Activated CD8-positive, alpha-beta memory T cell treated with anti-CD3 and anti-CD28 coated beads for 24 hours (primary cell): ENCODE measurements around the gene CTAG2.
"Not testable (repeated sequence)": the region's sequence is repeated elsewhere in the genome, so short reads cannot be mapped to it uniquely, and the experiment has no call there.

Source experiments
- DNase-seq: peaks from one replicate; pipeline ENCODE4 v3.0.0-alpha.2; 2020

Gene CTAG2

GRCh38 chrX:154653413-154653812 lies at the start of gene CTAG2:
CTAG2 (minus strand) TSS chrX:154653579; CDS start chrX:154653515, 64 bp downstream.
- DNase-seq, result not testable (repeated sequence)

DNA sequence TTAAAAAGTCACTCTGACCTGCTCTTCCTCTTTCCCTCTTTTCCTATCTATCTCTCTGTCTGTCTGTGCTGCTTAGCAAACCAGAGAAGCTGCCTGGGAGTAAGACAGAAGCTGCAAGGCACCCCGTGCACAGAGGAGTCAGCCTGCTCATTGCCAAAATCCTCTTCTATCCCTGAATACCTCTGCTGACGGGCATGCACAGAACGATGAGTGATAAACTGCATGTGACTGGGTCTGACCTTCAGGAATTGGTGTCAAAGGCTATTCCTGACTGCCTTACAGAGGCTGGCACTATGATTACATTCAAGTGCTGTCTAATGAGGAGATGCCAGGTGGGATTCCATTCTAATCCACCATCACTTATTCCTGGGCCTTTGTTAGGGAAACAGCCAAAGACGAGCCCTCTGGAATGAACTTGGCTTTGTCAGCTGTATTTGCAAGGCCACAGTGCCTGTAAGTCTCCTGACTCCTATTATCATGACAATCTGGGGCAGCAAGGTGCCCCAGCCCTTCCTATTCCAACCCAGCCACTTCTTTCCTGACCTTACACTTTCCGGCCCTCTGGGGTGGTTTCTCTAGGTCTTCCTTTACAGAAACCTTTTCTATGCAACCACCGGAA lies 45.4 kb upstream of the CTAG2 start:
- no peak for DNase-seq

DNA sequence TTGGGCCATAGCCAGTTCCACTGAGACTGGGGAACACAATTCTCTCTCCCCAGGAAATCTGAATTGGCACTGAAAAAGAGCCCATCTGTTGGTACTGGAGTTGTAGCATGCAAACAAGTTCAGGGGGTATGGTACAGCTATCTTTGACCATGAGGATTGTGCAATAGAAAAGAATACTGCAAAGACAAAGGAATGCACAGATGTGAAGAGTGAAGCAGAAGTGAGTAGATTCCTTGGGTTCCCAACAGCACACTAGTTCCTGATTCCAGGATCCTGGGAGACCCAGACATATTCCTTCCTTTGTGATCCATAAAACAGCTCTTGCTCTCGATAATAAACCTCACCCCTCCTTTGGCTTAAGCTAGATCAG lies 43.3 kb upstream of the CTAG2 start:
- no peak for DNase-seq

DNA sequence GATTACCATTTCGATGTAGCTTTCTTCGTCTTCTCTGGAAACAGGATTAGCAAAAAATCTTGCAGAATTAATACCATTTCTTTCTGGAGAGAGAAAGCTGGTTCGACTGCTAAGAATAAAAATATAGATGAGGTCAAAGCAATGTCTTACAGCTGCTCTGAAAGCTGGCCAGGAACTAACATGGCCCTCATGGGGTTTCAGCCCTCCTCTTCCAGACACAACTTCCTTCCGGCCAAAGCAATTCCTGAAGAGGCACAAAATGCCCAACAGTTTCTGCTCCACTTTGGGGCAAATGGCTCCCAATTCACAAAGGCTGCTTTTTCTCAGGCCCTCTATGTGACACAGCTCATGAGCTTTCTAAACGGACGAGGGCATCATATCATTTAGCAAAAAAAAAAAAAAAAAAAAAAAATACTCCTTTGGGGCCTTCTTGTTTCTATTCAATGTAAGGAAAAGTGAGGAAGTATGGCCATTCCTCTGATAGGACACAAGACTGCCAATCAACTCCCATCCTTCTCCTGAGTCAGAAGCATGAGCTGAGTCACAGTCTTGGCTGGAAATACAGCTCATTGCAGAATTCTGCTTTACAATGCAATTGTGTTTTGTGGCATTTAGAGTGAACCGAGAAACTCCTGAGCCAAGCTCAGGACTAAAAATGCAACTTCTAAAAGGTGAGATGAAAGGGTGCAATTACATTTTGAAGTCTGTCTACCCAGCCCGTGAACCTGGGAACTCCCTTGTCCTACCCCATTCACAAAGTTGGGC lies 42.7 kb upstream of the CTAG2 start:
- no peak for DNase-seq

DNA sequence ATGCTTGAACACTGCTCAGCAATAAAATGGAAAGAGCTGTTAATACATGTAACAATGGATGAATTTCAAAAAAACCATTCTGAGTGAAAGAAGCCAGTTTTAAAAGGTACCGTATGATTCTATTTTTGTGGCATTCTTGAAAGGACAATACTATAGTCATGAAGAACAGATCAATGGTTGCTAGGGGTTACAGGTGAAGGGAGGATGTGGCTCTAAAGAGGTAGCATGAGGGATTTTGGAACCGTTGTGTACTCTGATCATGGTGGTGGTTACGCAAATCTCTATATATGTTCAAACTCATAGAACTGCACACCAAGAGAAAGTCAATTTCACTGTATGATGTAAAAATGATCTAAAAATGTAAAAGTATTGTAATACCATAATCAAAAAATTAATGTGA lies 40.0 kb upstream of the CTAG2 start:
- no peak for DNase-seq

- not testable (repeated sequence) for DNase-seq
Measured at GRCh38 chrX:154690438-154690837, 37.1 kb upstream of the CTAG2 start.

GRCh38 chrX:154672084-154672483 lies 18.7 kb upstream of the CTAG2 start:
- DNase-seq, result not testable (repeated sequence)

DNA sequence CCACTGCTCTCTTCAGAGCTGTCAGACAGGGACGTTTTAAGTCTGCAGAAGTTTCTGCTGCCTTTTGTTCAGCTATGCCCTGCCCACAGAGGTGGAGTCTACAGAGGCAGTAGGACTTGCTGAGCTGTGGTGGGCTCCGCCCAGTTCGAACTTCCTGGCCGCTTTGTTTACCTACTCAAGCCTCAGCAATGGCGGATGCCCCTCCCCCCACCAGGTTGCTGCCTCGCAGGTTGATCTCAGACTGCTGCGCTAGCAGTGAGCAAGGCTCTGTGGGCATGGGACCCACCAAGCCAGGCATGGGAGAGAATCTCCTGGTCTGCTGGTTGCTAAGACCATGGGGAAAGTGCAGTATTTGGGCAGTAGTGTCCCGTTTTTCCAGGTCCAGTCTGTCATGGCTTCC lies 17.5 kb upstream of the CTAG2 start:
- not testable (repeated sequence) for DNase-seq

DNA sequence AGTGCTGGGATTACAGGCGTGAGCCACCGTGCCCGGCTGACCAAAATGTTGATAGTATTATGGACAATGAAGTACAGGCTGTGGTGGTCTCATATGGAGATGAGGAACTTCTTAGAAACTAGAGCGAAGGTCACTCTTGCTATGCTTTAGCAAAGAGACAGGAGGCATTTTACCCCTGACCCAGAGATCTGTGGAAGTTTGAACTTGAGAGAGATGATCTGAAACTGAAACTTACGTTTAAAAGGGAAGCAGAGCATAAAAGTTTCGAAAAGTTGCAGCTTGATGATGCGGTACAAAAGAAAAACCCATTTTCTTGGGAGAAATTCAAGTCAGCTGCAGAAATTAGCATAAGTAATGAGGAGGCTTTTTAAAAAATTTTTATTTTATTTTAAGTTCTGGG lies 8.5 kb upstream of the CTAG2 start:
- DNase-seq, result no peak

- DNase-seq, result no peak
Measured at GRCh38 chrX:154661170-154661569, 7.8 kb upstream of the CTAG2 start.

GRCh38 chrX:154660541-154660940 lies 7.2 kb upstream of the CTAG2 start:
- no peak for DNase-seq

GRCh38 chrX:154658957-154659356 lies 5.6 kb upstream of the CTAG2 start:
- no peak for DNase-seq

DNA sequence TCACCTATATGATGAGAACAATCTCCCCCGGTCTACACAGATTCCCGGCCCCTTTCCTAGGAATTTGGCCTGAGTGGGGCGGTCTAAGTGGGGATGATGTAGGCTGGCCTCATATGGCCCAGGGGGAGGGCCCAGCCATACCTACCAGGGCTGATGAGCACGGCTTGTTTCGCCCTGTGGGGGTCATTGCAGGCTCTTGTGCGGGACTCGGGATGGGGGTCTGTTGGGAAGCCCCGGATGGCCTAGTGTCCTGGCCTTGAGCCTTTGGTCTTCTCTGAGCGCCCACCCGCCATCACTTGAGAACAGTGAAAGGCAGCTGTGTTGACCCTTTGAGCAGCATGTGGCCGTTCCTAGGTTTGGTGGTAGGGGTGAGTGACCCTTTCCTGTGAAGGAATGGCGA lies 4.8 kb upstream of the CTAG2 start:
- DNase-seq, result no peak

- DNase-seq, result no peak
Measured at GRCh38 chrX:154657226-154657805, 3.9 kb upstream of the CTAG2 start.

DNA sequence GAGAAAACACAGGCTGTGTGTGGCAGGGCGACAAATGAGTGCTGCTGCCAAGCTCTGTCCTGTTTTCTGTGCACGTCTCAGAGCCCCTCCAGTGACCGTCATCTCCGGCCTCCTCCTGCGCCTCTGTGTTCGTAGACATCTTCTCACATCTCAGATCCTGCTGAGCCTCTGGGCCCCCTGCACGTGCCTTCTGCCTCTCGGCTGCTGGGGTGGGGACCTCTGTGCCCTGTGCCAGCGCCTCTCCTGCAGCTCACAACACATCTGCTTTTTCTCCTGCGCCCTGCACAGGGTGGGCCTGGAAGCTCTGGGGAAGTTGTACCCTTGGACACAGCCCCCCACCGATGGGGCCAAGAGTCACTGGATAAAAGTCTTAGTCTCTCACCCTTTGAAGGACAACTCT lies 2.4 kb upstream of the CTAG2 start:
- DNase-seq, result no peak

- DNase-seq, result no peak
Measured at GRCh38 chrX:154655346-154655745, 2.0 kb upstream of the CTAG2 start.

- DNase-seq, result no peak
Measured at GRCh38 chrX:154654925-154655324, 1.5 kb upstream of the CTAG2 start.

DNA sequence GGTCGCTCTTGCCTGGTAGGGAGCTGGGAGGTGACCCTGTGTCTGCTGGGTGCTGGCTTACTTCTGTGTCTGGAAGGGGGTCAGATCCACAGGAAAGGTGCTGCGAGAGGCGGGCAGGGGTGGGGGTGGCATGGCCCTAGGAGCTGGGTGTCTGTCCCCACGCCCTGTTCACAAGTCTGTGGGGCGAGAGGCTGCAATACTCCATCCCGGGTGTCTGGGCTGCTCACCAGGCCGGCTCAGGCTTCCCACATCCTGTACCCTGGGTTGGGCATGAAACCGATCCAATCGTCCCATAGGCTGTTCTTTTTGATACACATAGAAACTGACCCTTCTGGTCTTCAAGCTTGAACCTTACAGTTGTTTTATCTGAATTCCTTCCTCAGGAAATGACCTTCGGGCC lies 993 bp upstream of the CTAG2 start:
- no peak for DNase-seq

- no peak for DNase-seq
Measured at GRCh38 chrX:154653048-154653401, 354 bp downstream of the CTAG2 start.

GRCh38 chrX:154652311-154653047 lies 900 bp downstream of the CTAG2 start:
- DNase-seq, result no peak

DNA sequence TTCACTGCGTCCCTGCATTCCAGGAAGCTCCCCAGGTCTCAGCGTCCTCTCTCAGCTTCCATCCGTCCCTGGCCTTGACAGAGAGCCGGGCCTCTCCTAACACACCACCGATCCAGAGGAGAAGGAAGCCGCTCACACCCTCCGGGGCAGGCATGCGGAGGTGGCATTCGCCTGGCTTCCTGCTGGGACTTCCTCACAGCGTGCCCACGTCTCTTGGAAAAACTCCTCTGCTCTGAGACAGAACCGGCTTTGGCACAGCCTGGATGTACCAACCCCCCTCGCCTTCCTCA lies 3.2 kb downstream of the CTAG2 start:
- DNase-seq, result no peak

- DNase-seq, result no peak
Measured at GRCh38 chrX:154649503-154650220, 3.7 kb downstream of the CTAG2 start.

DNA sequence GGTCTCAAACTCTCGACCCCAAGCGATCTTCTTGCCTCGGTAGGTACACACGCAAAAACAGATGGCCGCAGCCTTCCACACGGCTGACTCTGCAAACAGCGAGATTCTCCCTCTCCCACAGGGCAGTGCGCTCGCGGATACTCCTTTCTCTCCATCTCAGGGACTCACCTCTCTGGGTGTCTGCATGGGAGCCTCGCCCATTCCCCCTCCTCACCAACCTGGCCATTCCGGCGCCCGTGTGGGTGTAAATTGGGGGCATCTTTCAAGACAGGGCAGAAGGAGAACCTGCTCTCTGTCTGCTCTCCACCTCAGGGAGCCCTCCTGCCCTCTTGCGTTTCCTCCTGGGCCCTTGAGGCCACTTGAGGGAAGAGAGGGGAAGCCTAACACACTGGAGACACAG lies 4.4 kb downstream of the CTAG2 start:
- DNase-seq, result no peak
